GM19397 (cell line): ENCODE data around the gene SVIL.
A peak's percentile ranks its signal among the peaks of the same experiment; 100 is the strongest.

Source experiments
- ATAC-seq: cut with Tn5 transposase; IDR thresholded peaks from one replicate; pipeline ENCODE4 v1.9.1; 2021; ENCODE audit warnings: mild to moderate bottlenecking, moderate library complexity; ENCODE audit not compliant: unreplicated experiment

The SVIL gene

GRCh38 chr10:29650552-29650944, 15.8 kb upstream of the SVIL start:
- ATAC-seq: no peak

- no peak for ATAC-seq
Observed at GRCh38 chr10:29649561-29650551, 15.1 kb upstream of the SVIL start.

GRCh38 chr10:29648983-29649268, 14.2 kb upstream of the SVIL start:
- ATAC-seq: no peak

- ATAC-seq: no peak
Observed at GRCh38 chr10:29648114-29648982, 13.6 kb upstream of the SVIL start.

GRCh38 chr10:29647478-29647877, 12.7 kb upstream of the SVIL start:
- ATAC-seq: no peak

GRCh38 chr10:29646960-29647461, 12.2 kb upstream of the SVIL start:
- ATAC-seq: no peak

- ATAC-seq: no peak
Observed at GRCh38 chr10:29646238-29646902, 11.6 kb upstream of the SVIL start.

GRCh38 chr10:29643771-29644501, 9.2 kb upstream of the SVIL start:
- no peak for ATAC-seq

GRCh38 chr10:29642990-29643389, 8.2 kb upstream of the SVIL start:
- ATAC-seq: no peak

- ATAC-seq: no peak
Observed at GRCh38 chr10:29637537-29637936, 2.8 kb upstream of the SVIL start.

- no peak for ATAC-seq
Observed at GRCh38 chr10:29636178-29636577, 1.4 kb upstream of the SVIL start.

- peak; percentile 82 for ATAC-seq
Observed at GRCh38 chr10:29635711-29636144, 957 bp upstream of the SVIL start.

GRCh38 chr10:29634105-29634504, 666 bp downstream of the SVIL start:
- no peak for ATAC-seq

- ATAC-seq: no peak
Observed at GRCh38 chr10:29631049-29631339, 3.8 kb downstream of the SVIL start.

GRCh38 chr10:29630205-29631048, 4.3 kb downstream of the SVIL start:
- ATAC-seq: no peak

- no peak for ATAC-seq
Observed at GRCh38 chr10:29628912-29629526, 5.8 kb downstream of the SVIL start.

GRCh38 chr10:29628311-29628710, 6.5 kb downstream of the SVIL start:
- ATAC-seq: no peak

- ATAC-seq: no peak
Observed at GRCh38 chr10:29627201-29628132, 7.3 kb downstream of the SVIL start.
